22Rv1 (cell line): ENCODE results near the gene C1orf216.
"Not testable (repeated sequence)": the region's sequence is repeated elsewhere in the genome, so short reads cannot be mapped to it uniquely, and the experiment has no call there.

Experiments
- H3K27ac ChIP-seq: fragments of 450-650 bp; 2 replicates; pipeline ENCODE4 v1.5.1; 2017
- CTCF ChIP-seq: fragments of 450-650 bp; IDR thresholded peaks from 2 replicates; pipeline ENCODE4 v1.5.1; 2017; ENCODE audit warnings: mild to moderate bottlenecking
- ZFX ChIP-seq: fragments of 450-650 bp; IDR thresholded peaks from 2 replicates; pipeline ENCODE4 v1.6.1; 2017; ENCODE audit warnings: antibody characterized with exemption, borderline replicate concordance

Gene C1orf216

GRCh38 chr1:35715568-35716002, 3.1 kb downstream of the C1orf216 start:
- H3K27ac ChIP-seq, result peak overlapping the region; percentile 79
- TF ChIP-seq ZFX, result no peak
- TF ChIP-seq CTCF, result peak; percentile 94

- H3K27ac ChIP-seq, result no peak overlapping the region
- TF ChIP-seq ZFX (no peak), CTCF (no peak)
Observed at GRCh38 chr1:35714921-35715567, 3.6 kb downstream of the C1orf216 start.

GRCh38 chr1:35711098-35711497, 7.6 kb downstream of the C1orf216 start:
- not testable (repeated sequence) for H3K27ac ChIP-seq

- TF ChIP-seq CTCF, result no peak
- TF ChIP-seq ZFX, result no peak
- H3K27ac ChIP-seq, result no peak overlapping the region
Observed at GRCh38 chr1:35708952-35709351, 9.7 kb downstream of the C1orf216 start.

- TF ChIP-seq ZFX (no peak), CTCF (no peak)
- H3K27ac ChIP-seq, result no peak overlapping the region
Observed at GRCh38 chr1:35708441-35708921, 10.2 kb downstream of the C1orf216 start.

GRCh38 chr1:35707601-35708440, 10.9 kb downstream of the C1orf216 start:
- TF ChIP-seq CTCF, result no peak
- no peak for TF ChIP-seq ZFX
- no peak overlapping the region for H3K27ac ChIP-seq

GRCh38 chr1:35706846-35707600, 11.7 kb downstream of the C1orf216 start:
- no peak overlapping the region for H3K27ac ChIP-seq
- TF ChIP-seq CTCF (no peak), ZFX (no peak)
